Measurements from ENCODE around the gene HBB.

The HBB gene

DNA sequence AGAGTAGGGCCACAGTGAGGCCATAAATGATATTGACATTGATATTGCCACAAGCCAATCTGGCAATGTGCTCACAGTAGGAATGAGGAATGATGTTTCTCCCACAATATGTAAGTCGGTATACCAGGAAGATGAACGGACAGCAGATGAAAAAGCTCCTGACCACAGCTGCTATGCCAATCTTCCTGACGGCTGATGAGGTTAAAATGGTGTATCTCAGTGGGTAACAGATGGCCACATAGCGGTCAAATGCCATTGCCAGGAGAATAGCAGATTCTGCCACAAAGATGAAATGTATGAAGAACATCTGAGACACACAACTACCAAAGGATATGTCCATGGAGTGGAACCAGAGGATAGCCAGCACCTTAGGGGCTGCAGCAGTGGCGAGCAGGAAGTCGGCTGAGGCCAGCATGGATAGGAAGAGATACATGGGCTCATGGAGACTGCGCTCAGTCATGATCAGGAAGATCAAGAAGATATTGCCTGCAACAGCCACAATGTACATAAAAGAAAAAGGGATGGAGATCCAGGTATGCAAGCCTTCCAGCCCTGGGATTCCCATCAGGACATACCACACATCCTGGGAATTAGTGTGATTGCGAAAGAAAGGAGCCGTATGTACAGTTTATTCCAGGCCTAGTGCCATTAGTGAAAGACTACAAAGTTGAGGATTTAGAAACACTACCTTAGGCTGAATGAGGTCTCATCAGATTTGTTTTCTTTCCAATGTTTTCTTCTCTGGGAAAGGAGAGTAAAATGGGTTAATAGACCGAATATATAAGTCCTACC, 48.6 kb downstream of the HBB start:
- no peak for DNase-seq (ENCODE audit: low read depth)
- TF ChIP-seq CTCF (conservative IDR thresholded peaks at IDR 0.05; ENCODE audit: low read depth, low read length) = no peak
- no peak overlapping the region for H3K4me3 ChIP-seq (ENCODE audit: low read length)

Data from retinal pigment epithelial cell (primary cell).